Lung (tissue), 12 donors: Measurements from ENCODE around the gene ASAP3. TPM values are rescaled to one million over a fixed set of nuclear protein-coding genes. Genes with fewer than 3 reads are reported as not detected.
"Not testable (repeated sequence)": the region's sequence is repeated elsewhere in the genome, so short reads cannot be mapped to it uniquely, and the experiment has no call there.

Experiments used
- ATAC-seq: fragments of 200-7000 bp; cut with Tn5 transposase; one replicate; pipeline ENCODE4 v1.9.1; 2020; ENCODE audit warnings: moderate number of reproducible peaks; ENCODE audit not compliant: insufficient read depth, low FRiP score
- DNase-seq, 3 donors: peaks; one replicate each; pipeline ENCODE4 v3.0.0-alpha.2; 2013 to 2017
- H3K27ac ChIP-seq, 2 donors: one replicate each; pipeline ENCODE4 v1.5.1; 2013; ENCODE audit warnings: mild to moderate bottlenecking in 2 of 2, moderate library complexity in 2 of 2, control low read depth in 1 of 2, inconsistent platforms in 1 of 2, low read depth in 1 of 2, low read length in 1 of 2
- H3K27me3 ChIP-seq, 3 donors: one replicate each; pipeline ENCODE4 v1.5.1; 2013; ENCODE audit warnings: low read length in 2 of 3; ENCODE audit not compliant: control insufficient read depth in 3 of 3, insufficient read depth in 3 of 3
- H3K36me3 ChIP-seq, 4 donors: one replicate each; pipeline ENCODE4 v1.5.1; 2013; ENCODE audit warnings: low read length in 4 of 4, mild to moderate bottlenecking in 1 of 4, moderate library complexity in 1 of 4; ENCODE audit not compliant: control insufficient read depth in 4 of 4, insufficient read depth in 4 of 4
- H3K4me1 ChIP-seq, 5 donors: one replicate each; pipeline ENCODE4 v1.5.1; 2013; ENCODE audit warnings: low read length in 5 of 5, mild to moderate bottlenecking in 2 of 5, moderate library complexity in 1 of 5; ENCODE audit not compliant: control insufficient read depth in 5 of 5, insufficient read depth in 5 of 5
- H3K4me3 ChIP-seq: one replicate; pipeline ENCODE4 v1.5.1; 2013; ENCODE audit warnings: mild to moderate bottlenecking, control low read depth, moderate library complexity
- H3K9ac ChIP-seq, 2 donors: one replicate each; pipeline ENCODE4 v1.5.1; 2013; ENCODE audit warnings: low read length in 2 of 2, control low read depth in 1 of 2; ENCODE audit not compliant: insufficient read depth in 1 of 2
- H3K9me3 ChIP-seq, 4 donors: one replicate each; pipeline ENCODE4 v1.5.1; 2013; ENCODE audit warnings: low read length in 3 of 4, mild to moderate bottlenecking in 1 of 4, moderate library complexity in 1 of 4; ENCODE audit not compliant: control insufficient read depth in 4 of 4, insufficient read depth in 3 of 4
- CTCF ChIP-seq: IDR thresholded peaks from 2 replicates; pipeline ENCODE4 v1.5.1; 2012; ENCODE audit warnings: mild to moderate bottlenecking; ENCODE audit errors: control extremely low read depth, extremely low read depth
- WGBS, 2 donors: extraction: QIAGEN DNeasy Blood & Tissue Kit; methylation state at CpG; one replicate each; pipeline ENCODE4 v1.1.7; 2013; 5-methylcytosine and 5-hydroxymethylcytosine counted together
- polyA plus RNA-seq, 2 donors: library from polyadenylated mRNA; stranded (reverse); fragments of 200-250 nt; gene quantifications; one replicate each; pipeline ENCODE4 v1.2.1, GENCODE V29; 2013
- total RNA-seq, 2 donors: library from RNA; depleted of rRNA in 1 of 2; stranded (reverse); fragments of >200 nt in 1 of 2; gene quantifications; one replicate each; pipeline ENCODE4 v1.2.1, GENCODE V29; 2014 to 2021
- donor health status: control.
- donor health status: control.
- donor health status: Bipolar disorder and iron deficiency.
- donor health status: healthy.
- donor health status: DM: yes; HTN: yes; CAD: no.

Gene ASAP3
- total and polyA plus RNA-seq, 4 donors, result 16.9 to 38.1 (median 30.0) TPM

DNA sequence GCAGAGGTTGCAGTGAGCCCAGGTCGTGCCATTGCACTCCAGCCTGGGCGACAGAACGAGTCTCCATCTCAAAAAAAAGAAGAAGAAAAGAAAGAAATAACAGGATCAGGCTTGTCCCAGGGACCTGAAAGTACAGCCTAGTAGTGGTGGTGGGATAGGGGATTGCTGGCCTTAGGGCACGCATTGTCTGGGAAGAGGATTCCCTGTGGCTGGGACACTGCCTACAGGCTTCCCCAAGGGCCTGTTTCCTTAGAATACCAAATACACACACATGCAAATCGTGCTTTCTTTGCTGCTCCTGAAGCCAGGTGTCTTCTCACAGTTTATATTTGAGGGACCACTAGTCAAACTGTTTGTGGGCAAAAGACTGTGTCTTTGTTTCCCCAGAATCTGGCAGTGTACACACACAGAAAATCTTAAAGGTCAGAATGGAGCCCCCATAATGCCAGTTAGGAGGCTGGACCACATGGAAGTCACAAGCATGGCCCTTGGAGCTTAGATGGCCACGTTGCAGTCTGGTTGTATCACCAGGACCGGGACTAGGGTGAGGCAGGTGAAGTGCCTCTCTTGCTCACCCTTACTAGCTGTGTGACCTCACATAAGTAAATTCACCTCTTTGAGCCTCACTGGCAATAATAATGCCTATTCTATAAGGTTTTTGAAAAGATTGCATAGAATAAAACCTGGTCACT, 12.7 kb upstream of the ASAP3 start:
- no peak for TF ChIP-seq CTCF
- no peak overlapping the region for H3K27ac ChIP-seq
- 75 to 77% methylated on average over 7 of the region's 7 CpGs for WGBS, 2 donors
- H3K4me1 ChIP-seq, result no peaks in the 10 kb centered on the region
- no peak overlapping the region for H3K9ac ChIP-seq
- no peak overlapping the region for H3K4me3 ChIP-seq
- H3K27me3 ChIP-seq, result no peaks in the 10 kb centered on the region
- ATAC-seq, result no peak
- no peaks in the 10 kb centered on the region for H3K9me3 ChIP-seq
- DNase-seq, result no peak
- no peaks in the 10 kb centered on the region for H3K36me3 ChIP-seq

- not testable (repeated sequence) for H3K27ac ChIP-seq, DNase-seq, ATAC-seq, H3K4me3 ChIP-seq, H3K36me3 ChIP-seq, H3K9ac ChIP-seq, H3K9me3 ChIP-seq, H3K27me3 ChIP-seq, H3K4me1 ChIP-seq
- WGBS, 2 donors, result 74 to 89% methylated on average over 6 of the region's 6 CpGs
Measured at GRCh38 chr1:23494836-23495235, 10.9 kb upstream of the ASAP3 start.

DNA sequence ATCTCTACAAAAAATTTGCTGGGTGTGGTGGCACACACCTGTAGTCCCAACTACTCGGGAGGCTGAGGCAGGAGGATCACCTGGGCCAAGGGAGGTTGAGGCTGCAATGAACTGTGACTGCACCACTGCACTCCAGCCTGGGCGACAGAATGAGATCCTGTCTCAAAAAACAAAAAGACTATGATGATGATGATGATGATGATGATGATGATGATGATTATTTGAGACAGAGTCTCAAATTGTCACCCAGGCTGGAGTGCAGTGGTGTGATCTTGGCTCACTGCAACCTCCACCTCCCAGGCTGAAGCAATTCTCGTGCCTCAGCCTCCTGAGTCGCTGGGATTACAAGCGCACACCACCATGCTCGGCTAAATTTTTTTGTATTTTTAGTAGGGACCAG, 8.8 kb upstream of the ASAP3 start:
- 90 to 91% methylated on average over 6 of the region's 6 CpGs for WGBS, 2 donors
- H3K4me3 ChIP-seq, DNase-seq: not testable (repeated sequence)

GRCh38 chr1:23492132-23492720, 8.2 kb upstream of the ASAP3 start:
- H3K9ac ChIP-seq, result no peak overlapping the region
- ATAC-seq (no peak), DNase-seq (no peak)
- TF ChIP-seq CTCF, result no peak
- H3K27me3 ChIP-seq, result no peaks in the 10 kb centered on the region
- no peaks in the 10 kb centered on the region for H3K36me3 ChIP-seq
- peaks cover 0 to 5% (median 0%) of the 10 kb centered on the region in 5 donors for H3K4me1 ChIP-seq
- H3K4me3 ChIP-seq, result no peak overlapping the region
- H3K9me3 ChIP-seq, result no peaks in the 10 kb centered on the region
- 94 to 98% methylated on average over 3 of the region's 3 CpGs for WGBS, 2 donors
- H3K27ac ChIP-seq, result no peak overlapping the region

More for the DNA sequence above, 8.8 kb upstream of the ASAP3 start:
- not testable (repeated sequence) for H3K27me3 ChIP-seq, H3K27ac ChIP-seq, H3K9ac ChIP-seq, ATAC-seq, H3K4me1 ChIP-seq, H3K36me3 ChIP-seq, H3K9me3 ChIP-seq
